HG03565 (cell line): ENCODE results near the gene LSM4.
A peak's percentile ranks its signal among the peaks of the same experiment; 100 is the strongest.
"Not testable (repeated sequence)": the region's sequence is repeated elsewhere in the genome, so short reads cannot be mapped to it uniquely, and the experiment has no call there.

Experiments used
- ATAC-seq: cut with Tn5 transposase; IDR thresholded peaks from one replicate; pipeline ENCODE4 v1.9.1; 2021; ENCODE audit warnings: mild to moderate bottlenecking, moderate library complexity; ENCODE audit not compliant: unreplicated experiment

Gene LSM4

DNA sequence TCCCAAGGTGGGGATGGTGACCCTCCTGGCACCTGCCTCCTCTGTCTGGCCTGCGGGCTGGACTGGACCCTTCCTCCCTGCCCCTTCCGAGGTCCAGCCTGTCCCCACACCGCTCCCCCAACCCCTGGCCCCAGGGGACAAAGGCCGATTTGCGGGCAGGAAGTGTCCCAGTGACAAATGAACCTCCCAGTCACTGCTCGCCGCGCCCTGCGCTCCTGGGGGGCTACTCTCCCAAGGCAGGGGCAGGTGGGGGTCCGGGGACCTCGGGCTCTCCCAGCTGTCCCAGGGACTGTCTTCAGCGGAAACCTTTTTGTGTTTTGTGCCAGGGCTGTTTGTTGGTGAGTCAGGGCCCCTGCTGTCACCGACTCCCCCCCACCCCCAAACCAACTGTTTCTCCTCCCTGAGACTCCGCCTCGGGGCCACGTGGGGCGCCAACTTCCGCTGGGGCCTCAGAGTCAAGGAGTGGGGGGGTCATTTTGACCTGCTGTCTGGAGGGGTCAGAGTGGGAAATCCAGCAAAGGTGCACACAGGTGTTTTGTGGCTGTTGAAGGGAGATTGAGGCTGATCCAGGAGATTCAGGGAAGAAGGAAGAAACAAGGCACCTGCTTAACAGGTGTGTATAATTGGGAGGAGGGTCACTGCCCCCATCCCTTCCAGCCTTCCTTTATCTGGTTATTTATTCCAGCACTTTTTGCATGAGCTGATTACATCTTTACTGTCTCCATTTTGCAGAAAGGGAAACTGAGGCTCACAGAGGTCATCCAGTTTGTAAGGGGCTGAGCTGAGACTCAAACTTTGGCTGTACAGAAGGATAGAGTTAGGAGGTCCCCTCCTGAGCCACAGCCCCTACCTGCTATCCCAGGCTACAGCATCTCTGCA lies 18.4 kb upstream of the LSM4 start:
- no peak for ATAC-seq

DNA sequence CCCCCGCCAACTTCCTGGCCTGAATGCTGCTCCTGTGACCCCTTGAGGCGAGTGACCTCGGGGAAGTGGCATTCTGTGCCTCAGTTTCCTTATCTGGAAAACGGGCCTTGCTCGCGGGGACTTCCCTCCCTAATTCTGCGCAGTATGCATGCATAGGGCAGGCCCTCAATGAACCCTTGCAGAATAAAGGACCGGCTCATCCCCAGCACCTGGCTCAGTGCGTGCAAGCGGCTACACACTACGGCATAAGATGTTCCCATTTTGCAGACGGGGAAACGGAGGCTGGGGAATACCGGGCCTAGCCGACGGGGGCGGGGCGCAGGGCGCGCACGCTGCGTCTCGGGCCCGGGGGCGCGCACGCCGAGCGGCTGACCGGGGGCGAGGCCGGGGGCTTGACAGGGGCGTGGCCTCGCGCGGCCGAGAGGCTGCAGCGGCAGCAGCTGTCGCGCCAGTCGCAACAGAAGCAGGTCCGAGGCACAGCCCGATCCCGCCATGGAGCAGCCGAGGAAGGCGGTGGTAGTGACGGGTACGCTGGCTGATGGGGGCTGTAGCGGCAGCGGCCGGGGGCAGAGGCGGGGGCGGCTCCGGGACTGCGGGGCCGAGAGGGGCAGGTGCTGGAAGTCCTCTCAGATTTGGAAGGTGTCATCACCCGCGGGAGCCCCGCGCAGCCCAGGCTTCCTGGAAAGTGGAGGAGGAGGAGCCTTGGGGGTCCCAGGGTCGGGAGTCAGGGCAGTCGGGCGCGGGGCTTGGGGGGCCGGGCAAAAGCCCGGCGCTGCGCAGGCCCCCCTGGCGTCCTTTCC lies 17.5 kb upstream of the LSM4 start, which contains the start of gene PGPEP1:
Gene PGPEP1, plus strand, starts transcription at position 409 of the 800 bp plus-strand sequence. Its CDS starts 84 bp downstream, at position 493.
- no peak for ATAC-seq

DNA sequence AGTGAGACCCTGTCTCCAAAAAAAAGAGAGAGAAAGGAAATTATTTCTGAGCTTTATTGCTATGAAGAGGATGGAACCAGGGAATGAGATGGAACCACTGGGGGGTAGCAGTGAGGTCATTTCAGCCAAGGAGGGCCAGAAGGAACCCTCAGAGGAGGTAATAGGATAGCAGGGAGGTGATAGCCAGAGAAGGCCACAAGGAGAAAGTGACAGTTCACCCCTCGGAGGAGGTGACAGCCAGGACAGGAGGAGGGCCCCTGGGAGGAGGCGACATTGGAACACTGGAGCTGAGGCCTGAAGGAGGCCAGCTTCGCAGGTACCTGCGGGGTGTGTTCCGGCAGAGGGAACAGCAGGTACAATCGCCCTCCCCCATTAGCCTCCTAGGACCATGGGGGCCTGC lies 16.8 kb upstream of the LSM4 start:
- ATAC-seq, result no peak

DNA sequence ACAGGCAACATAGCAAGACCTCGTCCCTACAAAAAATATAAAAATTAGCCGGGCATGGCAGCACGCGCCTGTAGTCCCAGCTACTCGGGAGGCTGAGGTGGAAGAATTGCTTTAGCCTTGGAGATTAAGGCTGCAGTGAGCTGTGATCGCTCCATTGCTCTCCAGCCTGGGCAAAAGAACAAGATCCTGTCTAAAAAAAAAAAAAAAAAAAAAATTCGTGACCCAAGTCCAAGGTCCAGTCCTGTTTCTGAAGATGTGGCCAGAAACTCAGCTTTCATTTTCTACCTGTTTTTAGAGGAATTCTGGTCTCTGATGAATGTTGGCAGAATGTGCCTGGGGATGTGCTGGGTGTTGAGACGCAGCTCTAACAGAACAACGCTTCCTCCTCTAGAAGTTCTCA lies 15.7 kb upstream of the LSM4 start:
- ATAC-seq, result no peak

DNA sequence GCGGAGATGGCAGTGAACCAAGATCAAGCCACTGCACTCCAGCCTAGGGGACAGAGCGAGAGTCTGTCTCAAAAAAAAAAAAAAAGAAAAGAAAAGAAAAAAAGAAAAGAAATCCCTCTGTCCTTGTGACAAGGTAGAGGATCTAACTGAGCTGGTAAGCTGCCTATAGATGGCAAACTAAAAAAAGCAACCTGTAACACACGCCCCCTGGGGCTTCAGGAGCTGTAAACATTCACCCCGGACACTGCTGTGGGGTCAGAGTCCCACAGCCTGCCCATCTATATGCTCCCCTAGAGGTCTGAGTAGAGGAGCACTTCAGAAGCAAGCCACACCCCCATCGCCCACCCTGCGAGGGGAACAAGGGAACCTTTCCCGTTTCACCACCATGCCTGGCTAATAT lies 13.2 kb upstream of the LSM4 start:
- no peak for ATAC-seq

DNA sequence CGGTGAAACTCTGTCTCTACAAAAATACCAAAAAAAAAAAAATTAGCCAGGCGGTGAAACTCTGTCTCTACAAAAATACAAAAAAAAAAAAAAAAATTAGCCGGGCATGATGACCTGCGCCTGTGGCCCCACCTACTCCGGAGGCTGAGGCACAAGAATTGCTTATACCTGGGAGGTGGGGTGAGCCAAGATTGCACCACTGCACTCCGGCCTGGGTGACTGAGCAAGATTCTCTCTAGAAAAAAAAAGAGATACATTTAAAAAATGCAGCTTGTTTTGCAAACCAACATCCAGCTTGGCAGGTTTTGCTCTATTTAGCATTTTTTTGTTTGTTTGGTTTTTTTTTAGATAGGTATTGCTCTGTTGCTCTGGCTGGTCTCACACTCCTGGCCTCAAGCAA lies 10.8 kb upstream of the LSM4 start:
- ATAC-seq, result no peak

DNA sequence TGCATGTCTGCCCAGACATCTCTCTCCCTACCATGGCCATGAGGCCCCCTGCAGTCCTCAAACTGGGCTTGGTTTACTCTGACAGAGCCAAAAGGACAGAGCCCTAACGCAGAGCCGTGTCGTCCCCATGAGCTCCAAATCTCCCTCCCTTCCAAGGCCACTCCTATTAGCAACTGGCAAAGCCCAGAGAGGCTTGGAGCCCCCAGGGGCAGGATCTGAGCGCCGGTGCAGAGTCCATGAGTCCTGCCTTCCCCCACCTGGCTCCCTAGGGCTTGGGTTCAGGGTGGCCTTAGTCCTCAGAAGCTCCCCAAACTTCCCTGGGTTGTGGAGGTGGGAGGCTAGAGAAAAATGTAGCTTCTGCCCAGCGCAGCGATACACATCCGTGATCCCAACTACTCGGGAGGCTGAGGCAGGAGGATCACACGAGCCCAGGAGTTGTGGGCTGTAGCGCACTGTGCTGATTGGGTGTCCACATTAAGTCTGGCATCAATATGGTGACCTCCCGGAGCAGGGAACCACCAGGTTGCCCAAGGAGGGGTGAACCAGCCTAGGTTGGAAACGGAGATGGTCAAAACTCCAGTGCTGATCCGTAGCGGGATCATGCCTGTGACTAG lies 10.1 kb upstream of the LSM4 start:
- no peak for ATAC-seq

DNA sequence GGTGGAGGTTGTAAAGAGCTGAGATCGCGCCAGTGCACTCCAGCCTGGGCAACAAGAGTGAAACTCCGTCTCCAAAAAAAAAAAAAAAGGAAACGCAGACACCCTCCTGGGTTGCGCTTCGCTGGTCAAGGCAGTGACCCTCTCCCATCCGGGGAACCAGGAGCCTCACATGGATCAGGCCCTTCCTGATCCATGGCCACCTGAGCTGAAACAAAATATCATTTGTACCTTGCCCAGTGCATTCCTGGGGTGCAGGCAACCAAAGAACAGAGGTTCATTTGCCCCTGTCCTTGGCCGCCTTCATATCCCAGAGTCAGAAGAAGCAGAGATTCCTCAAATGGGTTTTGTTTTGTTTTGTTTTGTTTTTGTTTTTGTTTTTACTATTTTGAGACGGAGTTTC lies 8.0 kb upstream of the LSM4 start:
- no peak for ATAC-seq

DNA sequence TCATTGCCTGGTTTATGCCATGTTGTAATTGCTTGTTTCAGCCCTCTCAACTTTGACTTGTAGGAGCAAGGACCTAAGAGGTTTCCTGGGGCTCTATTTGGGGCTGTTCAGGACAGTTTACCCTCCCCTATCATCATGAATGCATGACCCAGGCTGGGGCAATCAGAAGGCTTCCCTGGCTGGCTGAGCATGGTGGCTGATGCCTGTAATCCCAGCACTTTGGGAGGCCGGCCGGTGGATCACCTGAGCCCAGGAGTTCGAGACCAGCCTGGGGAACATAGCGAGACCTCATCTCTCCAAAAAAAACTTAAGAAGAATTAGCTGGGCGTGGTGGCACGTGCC lies 6.1 kb upstream of the LSM4 start:
- no peak for ATAC-seq

DNA sequence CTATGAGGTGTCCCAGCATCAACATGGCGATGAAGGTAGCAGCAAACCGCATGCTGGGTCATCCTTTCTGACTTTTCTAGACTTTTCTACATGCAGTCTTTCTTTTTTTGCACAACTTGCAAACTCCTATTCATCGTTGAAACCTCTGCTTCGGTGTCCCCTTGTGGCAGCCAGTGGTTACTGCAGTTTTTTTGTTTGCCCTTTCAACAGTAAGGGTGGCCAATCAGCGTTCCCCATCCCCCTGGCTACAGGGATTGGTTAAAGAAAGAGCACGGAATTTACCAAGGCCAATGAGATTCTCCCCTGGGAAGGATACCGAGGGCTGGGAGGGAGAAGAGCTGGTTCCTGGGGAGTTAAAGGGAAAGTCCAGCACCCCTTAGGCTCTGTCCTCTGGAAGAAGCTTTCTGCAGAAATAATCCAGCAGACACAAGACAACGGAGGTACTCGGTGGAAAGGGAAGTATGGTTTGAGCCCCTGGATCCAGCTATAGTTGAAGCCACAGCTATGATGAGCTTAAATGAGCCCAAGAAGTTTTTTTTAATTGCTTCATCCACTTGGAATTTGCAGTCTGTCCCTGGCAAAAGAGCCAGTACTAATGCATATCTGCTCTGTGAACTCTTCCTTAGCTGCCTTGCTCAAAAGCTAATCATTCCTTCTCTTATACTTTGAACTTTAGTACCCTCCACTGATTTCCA lies 5.6 kb upstream of the LSM4 start:
- ATAC-seq, result peak; percentile 85

DNA sequence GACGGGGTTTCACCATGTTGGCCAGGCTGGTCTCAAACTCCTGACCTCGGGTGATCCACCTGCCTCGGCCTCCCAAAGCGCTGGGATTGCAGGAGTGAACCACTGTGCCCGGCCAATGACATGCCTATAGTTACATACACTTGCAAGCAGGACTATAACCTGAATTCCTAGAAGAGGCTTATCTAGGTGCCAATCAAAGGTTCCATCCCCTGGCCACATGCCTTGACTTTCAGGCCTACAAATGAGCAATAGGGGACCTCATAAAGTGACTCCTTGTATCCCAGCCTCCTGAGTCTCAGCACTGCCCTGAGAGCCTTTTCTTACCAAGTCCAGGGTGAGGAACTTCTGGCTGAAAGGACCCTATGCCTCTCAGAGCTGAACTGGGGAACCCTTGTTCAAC lies 3.9 kb upstream of the LSM4 start:
- no peak for ATAC-seq

DNA sequence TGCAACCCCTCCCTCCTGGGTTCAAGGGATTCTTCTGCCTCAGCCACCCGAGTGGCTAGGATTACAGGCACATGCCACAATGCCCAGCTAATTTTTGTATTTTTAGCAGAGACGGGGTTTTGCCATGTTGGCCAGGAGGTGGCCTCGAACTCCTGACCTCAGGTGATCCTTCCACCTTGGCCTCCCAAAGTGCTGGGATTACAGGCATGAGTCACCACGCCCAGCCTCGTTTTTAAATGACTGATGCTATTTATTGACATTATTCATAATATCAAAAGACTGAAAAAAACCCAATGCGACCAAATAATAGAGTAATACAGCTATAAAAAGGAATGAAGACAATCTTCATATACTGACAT lies 1.5 kb upstream of the LSM4 start:
- ATAC-seq, result not testable (repeated sequence)

DNA sequence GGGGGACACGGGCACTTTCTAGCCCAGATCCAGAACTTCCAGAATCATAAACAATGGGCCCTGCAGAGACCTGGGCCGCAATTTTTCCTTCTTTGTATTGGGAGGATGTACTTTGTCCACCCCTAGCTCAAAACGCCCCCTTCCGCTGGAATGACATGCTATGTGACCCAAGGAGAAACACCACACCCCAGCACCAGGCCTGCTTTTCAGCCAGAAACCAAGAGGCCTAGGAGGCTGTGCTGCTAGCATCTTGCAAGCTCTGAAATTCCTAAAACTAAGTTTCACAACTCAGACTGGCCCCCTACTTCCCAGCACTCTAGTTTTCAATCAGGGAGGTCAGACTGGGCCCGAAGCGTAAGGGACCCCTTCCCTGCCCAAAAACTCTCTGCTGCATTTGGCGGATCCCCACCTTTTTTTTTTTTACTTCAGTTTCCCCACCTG lies 538 bp downstream of the LSM4 start:
- no peak for ATAC-seq

DNA sequence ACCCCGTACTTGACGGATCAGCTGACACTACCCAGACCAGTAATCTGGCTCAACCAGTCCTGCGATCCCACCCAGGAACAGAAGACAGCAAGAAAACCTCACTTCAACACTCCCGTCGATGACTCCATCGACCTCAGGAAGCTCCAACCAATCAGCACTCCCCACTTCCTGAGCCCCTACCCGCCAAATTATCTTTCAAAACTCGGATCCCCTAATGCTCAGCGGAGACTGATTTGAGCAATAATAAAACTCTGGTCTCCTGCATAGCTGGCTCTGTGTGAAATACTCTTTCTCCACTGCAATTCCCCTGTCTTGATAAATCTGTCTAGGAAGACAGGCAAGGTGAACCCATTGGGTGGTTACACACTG lies 1.2 kb downstream of the LSM4 start:
- ATAC-seq, result no peak

DNA sequence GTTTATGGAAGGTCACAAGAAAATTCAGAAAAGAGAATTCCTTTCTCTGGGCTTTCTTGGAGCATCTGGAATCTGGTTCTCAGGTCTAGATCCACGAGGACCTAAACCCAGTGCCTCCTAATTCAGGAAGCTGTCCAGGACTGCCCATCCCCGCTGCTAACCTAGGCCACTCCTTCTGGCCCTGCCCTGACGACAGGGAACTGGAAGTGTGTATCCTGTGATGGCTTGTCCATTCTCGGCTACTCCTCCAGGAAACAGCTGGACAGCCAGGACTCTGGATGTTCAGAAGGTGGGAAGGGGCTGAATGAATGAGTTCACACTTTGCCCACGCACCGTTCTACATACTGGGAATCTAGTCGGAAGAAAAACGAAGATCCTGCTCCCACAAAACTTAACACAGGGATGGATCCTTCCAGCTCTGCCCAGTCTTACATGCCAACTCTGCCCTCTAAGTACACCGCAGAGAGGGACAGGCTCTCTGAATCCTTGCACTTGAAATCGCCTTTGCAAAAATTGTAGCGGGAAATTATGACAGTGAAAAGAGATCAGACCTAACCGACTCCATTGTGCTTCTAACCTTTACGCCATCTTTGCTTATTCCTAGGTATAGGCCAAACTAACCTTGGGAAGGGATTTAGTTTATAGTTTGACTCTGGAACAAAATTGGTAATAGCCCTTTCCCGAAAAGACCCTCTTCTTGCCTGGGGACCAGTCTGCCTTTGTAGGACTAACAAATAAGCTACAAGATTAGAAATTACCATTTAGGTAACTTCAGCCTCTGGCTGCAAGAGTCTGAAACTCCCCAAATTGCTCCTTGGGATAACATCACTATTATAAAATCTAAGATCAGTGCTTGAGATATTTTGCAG lies 1.8 kb downstream of the LSM4 start:
- ATAC-seq, result no peak

DNA sequence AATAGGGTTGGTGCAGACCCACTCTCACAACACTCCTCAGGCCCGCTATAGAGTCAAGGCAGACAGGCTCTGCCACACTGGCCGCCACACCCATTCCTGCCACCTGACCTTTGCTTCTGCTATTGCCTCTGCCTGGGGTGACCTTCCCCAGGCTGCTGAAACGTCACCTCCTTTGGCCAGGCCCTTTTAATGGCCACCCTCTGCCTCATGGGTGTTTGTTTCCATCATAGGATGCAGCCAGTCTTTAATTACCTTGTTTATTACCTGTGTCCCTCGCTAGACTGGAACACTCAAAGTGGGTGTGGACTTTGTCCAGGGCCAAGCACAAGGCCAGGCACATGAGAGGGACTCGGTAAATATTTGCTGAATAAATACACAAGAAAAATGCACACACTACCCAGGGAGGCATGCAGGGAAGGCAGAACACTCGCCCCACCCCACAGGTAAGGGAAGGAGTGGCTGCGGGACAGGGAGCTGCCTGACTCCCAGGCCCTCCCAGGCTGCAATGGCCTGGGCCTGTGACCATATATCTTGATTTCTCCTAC lies 3.2 kb downstream of the LSM4 start:
- no peak for ATAC-seq

DNA sequence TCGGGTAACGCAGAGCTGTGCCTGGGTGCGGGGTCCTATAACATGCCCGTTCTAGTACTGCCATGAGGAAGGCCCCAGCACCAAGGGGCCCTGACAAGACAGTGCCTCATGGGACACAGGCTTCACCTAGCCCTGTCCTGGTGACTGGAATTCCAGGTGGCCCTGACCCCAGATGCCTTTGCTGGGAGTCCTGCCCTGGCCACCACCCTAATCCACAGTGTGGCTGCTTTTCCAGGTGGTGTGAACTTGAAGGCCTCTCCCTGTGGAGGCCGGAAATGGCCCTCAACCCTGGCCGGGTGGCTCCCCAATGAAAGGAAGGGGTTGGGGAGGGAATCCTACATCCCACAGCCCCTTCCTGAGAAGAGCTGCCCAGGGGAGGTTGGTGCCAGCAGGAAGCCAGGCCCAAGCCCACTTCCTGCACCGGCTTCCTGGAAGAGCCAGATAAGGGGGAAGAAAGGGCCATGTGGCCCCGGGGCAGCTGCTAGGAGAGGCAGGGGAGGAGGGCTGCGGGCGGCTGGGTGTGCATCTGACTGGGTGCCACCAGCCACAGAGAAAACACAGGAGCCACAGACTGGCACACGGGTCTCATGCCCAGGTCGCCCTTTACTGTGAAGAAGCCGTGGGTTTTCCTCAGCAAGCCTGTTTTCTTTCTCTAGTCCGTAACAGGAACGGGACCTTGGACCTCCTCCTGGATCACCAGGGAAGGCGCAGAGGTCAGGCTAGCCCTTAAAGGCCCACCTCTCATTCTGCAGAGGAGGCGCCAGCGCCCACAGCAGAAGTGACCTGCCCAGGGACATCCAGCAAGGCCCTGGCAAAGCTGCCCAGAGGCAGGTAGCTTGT lies 4.7 kb downstream of the LSM4 start:
- ATAC-seq, result no peak

DNA sequence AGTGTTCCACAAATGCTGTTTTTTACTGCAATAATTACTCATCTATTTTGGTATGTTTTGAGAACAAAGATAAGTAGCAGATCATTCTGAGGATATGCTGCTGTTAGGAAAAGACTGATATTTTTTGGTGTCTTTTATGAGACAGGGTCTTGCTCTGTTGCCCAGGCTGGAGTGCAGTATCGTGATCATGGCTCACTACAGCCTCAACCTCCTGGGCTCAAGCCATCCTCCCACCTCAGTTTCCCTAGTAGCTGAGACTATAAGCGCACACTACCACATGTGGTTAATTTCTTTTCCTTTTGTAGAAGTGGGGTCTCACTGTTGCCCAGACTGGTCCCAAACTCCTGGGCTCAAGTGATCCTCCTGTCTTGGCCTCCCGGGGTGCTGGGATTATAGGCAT lies 9.5 kb downstream of the LSM4 start:
- ATAC-seq, result no peak

DNA sequence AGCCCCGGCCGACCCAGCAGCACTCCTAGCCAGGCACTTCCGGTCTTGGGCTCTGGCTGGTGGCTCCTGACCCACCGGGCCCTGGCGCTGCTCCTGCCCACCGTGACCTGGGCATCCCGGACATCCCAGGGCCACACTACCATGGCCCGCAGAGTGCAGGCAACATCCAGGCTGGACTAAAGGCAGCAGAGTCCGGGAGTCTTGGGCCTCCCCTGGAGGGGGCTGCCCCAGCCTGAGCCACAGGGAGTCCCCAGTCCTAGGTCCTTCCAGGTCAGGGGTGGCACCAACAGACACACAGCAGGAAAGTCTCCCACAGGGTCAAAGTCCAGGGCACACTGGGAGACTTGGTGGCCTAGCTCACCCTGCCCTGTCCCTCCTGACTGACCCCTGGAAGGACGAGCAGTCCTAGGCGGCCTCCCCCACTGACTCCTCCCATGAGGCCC lies 10.8 kb downstream of the LSM4 start:
- no peak for ATAC-seq
